HG03066 (cell line): Measurements from ENCODE around the gene RNASEH2C.
"Not testable (repeated sequence)": the region's sequence is repeated elsewhere in the genome, so short reads cannot be mapped to it uniquely, and the experiment has no call there.

ENCODE experiments used
- ATAC-seq: cut with Tn5 transposase; IDR thresholded peaks from one replicate; pipeline ENCODE4 v1.9.1; 2021; ENCODE audit warnings: low read depth; ENCODE audit not compliant: unreplicated experiment

Gene RNASEH2C

DNA sequence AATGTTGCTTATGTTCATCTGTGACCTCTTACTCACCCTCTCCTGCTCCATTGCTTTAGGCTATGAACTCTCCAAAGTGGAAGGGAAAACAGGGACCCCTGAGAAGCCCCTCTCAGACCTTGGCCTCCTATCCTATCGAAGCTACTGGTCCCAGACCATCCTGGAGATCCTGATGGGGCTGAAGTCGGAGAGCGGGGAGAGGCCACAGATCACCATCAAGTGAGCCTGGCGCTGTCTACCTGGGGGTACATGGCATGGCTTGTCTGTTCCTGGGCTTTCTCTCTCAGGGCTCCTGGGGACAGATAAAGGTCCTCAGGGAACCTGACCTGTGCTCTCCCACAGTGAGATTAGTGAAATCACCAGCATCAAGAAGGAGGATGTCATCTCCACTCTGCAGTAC is 2.1 kb downstream of the RNASEH2C start:
- ATAC-seq, result no peak

DNA sequence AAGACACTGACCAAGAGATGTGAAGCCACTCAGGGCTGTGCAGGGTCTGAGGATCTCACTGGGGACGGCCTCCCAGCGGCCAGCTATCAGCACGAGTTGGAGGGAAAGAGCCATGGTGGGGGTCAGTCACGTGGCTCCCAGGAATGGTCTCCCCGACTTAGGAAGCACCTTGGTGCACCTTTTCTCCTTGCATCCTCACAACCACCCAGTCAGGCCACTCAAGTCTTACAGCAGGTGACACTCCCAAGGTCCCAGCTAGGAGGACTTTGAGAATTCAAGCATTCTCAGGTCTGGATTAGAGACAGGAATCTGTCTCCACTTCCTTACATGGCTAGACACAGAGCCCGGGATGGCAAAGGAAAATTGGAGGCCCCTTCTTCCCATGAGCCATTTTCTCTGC is 2.7 kb downstream of the RNASEH2C start:
- ATAC-seq, result no peak

DNA sequence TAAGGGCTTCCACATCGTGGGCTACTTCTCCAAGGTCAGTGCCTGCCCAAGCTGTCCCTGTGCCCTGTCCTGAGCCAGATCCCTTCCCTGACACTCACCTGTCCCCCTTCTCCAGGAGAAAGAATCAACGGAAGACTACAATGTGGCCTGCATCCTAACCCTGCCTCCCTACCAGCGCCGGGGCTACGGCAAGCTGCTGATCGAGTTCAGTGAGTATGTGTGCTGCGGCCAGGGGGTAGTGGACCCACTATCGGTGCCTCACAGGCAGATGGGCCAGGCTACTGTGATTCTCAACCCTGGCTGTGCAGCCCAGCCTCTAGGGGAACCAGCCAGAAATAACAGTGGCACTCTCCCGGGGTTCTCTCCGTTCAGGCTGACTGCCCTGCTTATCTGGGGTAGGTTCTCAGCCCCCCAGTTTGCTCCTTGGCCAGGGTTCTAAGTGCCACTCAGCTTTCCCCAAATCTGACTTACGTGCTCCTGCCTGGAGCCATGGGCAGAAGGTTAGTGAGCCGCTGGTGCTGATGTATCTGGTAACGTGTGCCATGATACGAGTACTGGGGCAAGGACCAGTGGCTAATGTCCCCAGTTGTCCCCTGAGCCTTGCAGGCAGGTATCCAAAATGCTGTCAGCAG is 3.7 kb downstream of the RNASEH2C start:
- no peak for ATAC-seq

DNA sequence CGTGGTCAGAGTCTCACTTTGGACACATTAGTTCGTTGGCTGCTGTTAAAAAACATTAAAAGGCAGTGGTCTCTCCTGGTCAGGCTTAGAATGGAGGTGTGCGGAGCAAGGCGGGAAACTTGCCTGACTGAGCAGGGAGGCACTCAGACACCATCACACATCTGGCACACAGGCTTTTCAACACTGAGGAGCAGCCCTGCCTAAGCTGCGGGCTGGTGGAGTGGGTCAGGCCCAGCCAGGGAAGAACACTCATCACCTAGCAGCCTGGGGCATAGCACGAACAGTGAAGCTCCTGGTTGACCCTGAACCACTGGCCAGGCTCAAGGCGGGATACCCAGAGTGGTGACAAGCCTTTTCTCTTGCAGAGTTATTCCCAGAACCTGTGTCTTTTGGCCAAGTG is 4.3 kb downstream of the RNASEH2C start:
- ATAC-seq, result no peak

DNA sequence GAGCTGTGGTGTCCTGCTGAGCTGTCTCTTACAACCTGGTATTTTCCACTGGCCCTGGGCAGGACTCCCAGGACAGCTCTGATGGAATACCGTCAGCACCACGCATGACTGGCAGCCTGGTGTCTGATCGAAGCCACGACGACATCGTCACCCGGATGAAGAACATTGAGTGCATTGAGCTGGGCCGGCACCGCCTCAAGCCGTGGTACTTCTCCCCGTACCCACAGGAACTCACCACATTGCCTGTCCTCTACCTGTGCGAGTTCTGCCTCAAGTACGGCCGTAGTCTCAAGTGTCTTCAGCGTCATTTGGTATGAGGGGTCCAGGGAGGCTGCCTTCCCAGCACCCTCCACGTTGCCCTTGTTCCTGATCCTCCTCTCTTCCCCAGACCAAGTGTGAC is 6.2 kb downstream of the RNASEH2C start:
- ATAC-seq, result no peak

DNA sequence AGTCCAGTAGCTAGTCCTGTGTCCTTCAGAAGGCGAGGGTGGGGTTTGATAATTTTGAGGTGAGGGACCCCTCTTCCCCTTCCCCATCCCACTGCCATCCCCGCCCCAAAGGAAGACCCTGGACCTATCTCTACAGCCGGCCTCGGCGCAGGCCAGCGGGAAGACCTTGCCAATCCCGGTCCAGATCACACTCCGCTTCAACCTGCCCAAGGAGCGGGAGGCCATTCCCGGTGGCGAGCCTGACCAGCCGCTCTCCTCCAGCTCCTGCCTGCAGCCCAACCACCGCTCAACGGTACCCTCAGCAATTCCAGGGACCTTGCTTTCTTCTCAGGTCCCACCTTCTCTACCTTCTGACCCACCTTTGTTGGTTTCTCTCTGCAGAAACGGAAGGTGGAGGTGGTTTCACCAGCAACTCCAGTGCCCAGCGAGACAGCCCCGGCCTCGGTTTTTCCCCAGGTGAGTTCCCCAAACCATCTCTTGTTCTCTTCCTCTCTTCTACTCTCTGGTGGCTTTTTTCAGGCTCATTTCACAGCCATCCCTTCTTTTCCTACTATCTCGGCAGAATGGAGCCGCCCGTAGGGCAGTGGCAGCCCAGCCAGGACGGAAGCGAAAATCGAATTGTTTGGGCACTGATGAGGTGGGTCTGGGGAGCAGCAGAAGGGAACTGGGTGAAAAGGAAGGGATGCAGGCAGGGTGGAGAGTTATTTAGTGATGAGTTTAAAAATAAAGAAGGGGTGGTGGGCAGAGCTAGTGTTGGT is 7.2 kb downstream of the RNASEH2C start:
- no peak for ATAC-seq

DNA sequence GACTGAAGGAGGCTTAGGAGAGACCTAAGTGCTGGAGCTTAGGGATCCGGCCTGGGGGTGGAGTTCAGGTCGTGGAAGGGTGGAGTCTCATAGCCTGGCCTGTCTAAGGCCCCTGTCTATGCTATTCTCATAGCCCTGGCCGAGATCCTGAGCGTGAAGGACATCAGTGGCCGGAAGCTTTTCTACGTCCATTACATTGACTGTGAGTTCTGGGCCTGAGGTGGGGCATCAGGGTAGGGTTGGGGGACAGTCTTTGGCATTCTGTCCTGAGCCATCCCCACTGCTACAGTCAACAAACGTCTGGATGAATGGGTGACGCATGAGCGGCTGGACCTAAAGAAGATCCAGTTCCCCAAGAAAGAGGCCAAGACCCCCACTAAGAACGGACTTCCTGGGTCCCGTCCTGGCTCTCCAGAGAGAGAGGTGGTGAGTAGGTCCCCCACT is 7.9 kb downstream of the RNASEH2C start:
- ATAC-seq, result no peak

DNA sequence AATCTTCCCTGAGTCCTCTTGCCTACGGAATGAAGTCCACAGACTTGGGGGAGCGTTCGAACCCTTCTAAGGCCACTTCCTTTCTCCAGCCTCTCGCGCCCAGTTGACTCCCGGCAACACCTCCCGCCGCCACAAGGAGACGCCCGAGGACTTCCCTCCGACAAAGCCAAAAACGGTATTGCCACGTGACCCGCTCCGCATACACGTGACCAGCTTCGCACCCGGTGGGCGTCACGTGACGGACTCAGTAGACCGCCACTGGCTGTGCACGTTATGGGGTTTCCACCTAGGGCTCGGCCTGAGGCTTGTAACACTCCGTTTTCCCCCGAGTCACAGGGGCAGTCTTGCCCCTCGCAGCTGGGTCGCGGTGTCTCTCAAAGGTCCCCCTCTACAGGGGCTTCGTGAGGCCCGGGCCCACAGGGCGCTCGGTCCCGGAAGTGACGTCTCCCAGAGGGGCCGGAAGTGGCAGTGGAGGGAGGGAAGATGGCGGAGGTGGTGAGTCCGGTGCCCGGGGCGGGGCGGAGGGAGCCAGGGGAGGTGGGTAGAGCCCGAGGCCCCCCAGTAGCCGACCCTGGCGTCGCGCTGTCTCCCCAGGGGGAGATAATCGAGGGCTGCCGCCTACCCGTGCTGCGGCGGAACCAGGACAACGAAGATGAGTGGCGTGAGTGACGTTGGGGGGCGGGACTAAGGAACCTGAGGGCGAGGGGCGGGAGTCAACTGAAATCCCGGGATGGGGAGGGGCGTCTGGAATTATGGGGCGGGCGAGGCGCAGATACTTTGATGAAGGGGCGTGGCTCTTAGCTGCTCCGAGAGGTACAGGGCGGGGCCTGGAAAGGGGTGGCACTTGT is 8.6 kb downstream of the RNASEH2C start, which contains the start of gene KAT5:
Gene KAT5 (plus strand): TSS at position 468 of the 848 bp plus-strand sequence. CDS start 16 bp downstream, at position 484.
- peak; percentile 76 for ATAC-seq

DNA sequence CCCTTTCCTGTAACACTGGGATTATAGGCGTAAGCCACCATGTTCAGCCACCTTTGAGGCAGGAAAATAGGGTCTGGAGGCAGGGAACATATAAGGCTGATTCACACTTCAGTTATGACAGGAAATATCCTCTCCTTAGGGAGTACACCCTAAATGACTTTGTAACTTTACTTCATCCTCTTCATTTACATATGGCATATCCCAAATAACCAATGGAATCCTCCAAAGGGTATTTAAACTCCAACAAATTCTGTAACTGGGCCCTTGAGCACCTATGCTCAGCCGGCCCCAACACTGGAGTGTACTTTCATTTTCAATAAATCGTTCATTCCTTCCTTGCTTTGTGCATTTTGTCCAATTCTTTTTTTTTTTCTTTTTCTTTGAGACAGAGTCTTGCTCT is 10.2 kb downstream of the RNASEH2C start:
- no peak for ATAC-seq

DNA sequence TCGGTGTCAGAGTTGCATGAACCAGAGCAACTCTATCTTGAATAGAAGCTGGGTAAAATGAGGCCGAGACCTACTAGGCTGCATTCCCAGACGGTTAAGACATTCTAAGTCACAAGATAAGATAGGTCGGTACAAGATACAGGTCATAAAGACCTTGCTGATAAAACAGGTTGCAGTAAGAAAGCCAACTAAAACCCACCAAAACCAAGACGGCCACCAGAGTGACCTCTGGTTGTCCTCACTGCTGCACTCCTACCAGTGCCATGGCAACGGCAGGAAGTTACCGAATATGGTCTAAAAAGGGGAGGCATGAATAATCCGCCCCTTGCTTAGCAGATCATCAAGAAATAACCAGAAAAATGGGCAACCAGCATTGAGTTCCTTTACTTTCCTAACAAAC is 10.9 kb downstream of the RNASEH2C start:
- no peak for ATAC-seq

DNA sequence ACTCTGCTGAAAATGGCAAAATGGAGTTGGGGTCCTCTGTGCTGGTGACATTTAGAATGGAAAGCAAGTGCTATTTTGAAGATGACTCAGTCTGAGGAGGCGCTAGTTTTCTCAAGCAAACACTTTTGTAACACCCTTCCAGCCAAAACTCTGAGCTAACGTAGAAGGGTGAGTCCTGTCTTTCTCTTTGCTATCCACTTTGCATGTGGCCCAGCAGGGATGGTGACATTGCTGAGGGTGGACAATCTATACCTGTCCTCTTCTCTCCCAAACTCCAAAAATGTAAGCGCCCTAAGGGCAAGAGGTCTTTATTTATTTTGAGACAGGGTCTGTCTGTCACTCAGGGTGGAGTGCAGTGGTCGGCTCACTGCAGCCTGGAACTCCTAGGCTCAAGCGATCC is 12.1 kb downstream of the RNASEH2C start:
- ATAC-seq, result no peak

DNA sequence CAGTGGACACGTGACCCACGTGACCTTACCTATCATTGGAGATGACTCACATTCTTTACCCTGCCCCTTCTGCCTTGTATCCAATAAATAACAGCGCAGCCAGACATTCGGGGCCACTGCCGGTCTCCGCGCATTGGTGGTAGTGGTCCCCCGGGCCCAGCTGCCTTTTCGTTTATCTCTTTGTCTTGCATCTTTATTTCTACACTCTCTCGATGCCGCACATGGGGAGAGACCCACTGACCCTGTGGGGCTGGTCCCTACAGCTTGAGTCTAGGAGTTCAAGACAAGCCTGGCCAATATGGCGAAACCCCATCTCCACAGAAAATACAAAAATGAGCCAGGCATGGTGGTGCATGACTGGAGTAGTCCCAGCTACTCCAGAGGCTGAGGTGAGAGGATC is 13.6 kb downstream of the RNASEH2C start:
- ATAC-seq, result not testable (repeated sequence)

DNA sequence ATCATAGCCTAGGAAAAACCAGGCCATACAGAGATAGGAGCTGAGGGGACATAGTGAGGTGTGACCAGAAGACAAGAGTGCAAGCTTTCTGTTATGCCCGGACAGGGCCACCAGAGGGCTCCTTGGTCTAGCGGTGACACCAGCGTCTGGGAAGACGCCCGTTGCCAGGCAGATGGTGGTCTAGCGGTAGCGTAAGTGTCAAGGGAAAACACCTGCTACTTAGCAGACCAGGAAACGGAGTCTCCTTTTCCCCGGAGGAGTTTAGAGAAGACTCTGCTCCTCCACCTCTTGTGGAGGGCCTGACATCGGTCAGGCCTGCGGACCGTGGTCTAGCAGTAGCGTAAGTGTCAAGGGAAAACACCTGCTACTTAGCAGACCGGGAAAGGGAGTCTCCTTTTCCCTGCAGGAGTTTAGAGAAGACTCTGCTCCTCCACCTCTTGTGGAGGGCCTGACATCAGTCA is 14.3 kb downstream of the RNASEH2C start:
- not testable (repeated sequence) for ATAC-seq

DNA sequence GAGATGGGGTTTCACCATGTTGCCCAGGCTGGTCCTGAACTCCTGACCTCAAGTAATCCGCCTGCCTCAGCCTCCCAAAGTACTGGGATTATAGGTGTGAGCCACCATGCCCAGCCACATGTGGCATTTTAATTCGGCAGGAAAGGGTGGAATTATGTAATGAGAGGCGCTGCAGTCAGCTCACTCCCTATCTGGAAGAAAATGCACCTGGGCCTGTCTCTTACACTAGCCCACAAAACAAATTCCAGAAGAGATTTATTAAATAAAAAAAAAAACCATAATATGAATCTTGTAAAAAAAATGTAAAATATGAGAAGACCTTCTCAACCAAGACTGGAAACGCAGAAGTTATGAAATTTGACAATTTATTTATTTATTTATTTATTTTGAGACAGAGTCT is 16.8 kb downstream of the RNASEH2C start:
- no peak for ATAC-seq

DNA sequence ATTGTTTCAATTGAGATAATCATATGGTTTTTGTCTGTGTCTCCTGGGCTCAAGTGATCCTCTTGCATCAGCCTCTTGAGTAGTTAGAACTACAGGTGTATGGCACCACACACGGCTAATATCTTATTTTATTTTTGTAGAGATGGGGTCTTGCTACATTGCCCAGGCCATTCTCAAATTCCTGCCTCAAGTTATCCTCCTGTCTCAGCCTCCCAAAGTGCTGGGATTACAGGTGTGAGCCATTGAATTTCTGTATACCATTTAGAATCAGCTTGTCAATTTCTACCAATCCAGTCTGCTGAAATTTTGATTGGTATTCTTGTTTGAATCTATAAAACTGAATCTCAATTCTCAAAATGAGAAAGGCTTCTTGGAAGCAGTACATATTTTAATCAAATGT is 18.9 kb downstream of the RNASEH2C start:
- ATAC-seq, result no peak

DNA sequence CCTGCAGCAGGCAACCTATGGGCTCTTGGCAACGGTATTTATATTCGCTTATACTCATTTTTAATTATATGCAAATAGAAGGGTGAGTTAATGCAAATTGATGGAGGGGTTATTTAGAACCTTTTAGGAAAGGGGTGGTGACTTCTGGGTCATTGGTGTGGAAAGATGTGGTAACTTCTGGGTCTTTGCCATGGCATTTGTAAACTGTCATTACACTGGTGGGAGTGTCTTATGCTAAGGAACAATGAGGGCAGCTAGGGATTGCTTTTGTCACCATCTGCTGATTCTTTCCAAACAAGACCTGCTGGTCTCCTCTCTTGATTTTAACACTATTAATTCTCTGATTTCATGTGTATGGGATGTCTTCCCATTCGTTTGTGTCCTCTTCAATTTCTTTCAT is 20.2 kb downstream of the RNASEH2C start:
- no peak for ATAC-seq

DNA sequence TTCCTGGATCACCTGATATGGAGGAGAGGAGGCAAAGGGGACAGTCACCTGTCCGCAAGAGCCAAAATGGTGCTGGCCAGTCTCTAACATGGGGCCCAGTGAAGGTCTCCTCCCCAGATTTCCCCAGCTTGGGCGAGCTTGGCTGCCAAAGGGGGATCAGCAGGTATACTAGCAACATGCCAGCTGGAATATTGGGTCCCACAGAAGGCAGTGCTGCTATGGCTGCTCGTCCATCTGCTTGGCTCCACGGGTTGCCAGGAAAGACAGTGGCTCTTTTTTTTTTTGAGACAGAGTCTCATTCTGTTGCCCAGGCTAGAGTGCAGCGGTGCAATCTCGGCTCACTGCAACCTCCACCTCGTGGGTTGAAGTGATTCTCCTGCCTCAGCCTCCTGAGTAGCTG is 21.3 kb downstream of the RNASEH2C start:
- no peak for ATAC-seq

DNA sequence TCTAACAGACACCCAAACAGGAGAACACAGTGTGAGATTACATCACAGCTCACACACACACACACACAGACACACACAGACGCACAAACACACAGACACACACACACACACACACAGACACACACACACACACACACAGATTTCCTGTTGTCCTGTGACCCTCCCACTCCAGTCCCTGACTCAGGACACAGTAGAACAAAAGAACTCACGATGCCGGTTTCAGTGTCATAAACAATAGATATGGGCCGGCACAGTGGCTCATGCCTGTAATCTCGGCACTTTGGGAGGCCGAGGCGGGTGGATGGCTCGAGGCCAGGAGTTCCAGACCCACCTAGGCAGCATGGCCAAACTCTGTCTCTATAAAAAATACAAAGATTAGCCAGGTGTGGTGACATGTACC is 22.4 kb downstream of the RNASEH2C start:
- ATAC-seq, result no peak

DNA sequence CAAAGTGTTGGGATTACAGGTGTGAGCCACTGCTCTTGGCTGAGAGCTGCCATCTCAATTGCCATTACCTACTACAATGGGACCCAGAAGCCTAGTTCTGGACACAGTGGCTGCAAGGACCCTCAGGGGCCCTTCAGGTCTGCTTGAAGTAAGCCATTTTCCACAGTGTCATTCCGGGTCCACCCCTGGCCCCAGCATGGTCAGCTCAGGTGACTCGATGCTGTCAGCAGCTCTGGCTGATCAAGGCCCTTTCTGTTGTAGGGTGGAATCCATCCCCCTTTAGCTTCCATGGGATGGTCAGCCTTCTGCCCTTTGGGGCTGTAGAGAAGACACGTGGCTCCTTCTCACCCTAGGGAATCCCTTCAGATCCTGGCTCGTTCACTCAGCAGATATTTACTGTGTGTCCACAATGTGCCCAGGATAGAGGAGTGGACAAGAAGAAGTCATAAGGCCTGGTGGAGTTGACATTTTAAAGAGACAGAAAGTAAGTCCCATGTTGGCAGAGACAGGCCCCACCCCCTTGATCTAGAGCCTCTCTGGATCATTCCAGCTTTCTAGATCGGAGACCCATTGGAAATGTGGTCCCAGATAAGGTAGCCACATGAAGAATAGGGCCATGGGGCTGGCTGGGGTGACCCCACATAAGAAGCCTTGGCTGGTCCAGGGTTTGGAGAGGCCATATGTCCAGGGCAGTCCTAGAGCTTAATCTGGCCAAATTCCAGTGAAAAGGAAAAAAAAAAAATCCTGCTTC is 23.6 kb downstream of the RNASEH2C start:
- no peak for ATAC-seq

DNA sequence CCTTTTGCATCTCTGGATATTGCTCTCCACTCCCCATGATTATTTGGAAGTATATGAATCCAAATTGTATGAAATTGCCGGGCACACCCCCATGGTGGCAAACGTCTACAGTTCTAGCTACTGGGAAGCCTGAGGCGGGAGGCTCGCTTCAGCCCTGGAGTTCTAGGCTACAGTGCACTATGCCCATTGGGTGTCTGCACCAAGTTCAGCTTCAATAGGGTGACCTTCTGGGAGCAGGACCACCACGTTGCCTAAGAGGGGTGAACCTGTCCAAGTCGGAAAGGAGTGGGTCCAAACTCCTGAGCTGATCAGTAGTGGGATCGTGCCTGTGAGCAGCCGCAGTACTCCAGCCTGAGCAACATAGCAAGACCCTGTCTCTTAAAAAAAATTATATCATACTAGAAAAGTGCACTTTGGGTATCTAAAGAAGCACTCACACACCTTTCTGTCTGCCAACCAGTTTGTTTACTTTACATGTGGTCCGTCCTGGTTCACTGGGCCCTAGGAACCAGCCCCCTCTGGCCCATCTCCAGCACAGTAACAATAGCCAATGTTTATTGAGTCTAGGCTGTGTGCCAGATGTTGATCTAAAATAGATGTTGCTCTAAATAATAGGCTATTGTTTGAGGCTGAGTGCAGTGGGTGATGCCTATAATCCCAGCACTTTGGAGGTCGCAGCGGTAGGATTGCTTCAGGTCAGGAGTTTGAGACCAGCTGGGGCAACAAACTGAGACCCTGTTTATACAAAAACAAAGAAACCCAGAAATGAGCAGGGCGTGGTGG is 24.9 kb downstream of the RNASEH2C start:
- no peak for ATAC-seq
